ENCODE data around the gene KRTAP10-6. TPM values are rescaled to one million over a fixed set of nuclear protein-coding genes. Genes with fewer than 3 reads are reported as not detected.
"Not testable (repeated sequence)": the region's sequence is repeated elsewhere in the genome, so short reads cannot be mapped to it uniquely, and the experiment has no call there.

The KRTAP10-6 gene
- total RNA-seq, 1 donor from 2014 or later: not detected

DNA sequence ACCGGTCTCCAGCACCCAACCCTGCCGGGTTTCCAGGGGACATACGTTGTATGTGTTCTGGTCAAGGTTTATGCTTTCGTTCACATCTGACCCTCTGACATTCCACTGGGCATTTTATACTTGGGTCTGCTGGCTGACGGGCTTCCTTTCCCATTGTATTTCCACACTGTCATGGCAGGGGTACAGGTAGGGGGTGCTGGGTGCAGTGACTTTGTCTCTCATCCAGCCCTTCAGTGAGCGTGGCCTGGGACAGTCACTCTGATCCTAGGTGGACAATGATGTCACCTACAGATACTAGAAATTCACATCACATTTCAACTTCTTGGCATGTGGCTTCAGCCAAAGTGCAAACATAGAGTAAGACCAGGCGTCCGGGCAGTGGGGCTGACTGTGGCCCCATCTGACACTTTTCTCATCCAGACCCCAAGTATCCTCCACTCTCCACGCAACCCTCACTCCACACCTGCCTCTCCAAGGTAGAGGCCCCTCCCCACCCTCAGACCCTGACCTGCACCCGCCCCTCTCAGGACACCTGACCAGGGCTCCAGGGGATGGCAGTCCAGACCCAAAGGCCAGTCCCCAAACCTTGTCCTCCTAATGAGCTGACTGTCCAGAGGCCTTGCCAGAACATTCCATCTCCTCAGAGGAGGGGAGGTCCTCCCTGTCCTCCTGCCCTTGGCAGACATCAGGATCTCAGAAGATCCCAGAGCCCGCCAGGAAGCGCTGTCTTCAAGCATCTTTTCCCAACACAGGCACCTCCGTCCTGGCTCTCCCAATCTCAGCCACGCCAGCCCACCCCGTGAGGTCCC is 44.1 kb upstream of the KRTAP10-6 start:
- peak; percentile 13 for ATAC-seq
- H3K4me1 ChIP-seq: no peaks in the 10 kb centered on the region
- no peak overlapping the region for H3K27ac ChIP-seq
- TF ChIP-seq, protein P1, sequence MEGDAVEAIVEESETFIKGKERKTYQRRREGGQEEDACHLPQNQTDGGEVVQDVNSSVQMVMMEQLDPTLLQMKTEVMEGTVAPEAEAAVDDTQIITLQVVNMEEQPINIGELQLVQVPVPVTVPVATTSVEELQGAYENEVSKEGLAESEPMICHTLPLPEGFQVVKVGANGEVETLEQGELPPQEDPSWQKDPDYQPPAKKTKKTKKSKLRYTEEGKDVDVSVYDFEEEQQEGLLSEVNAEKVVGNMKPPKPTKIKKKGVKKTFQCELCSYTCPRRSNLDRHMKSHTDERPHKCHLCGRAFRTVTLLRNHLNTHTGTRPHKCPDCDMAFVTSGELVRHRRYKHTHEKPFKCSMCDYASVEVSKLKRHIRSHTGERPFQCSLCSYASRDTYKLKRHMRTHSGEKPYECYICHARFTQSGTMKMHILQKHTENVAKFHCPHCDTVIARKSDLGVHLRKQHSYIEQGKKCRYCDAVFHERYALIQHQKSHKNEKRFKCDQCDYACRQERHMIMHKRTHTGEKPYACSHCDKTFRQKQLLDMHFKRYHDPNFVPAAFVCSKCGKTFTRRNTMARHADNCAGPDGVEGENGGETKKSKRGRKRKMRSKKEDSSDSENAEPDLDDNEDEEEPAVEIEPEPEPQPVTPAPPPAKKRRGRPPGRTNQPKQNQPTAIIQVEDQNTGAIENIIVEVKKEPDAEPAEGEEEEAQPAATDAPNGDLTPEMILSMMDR (IDR thresholded peaks at IDR 0.05): no peak
- no peak overlapping the region for H3K4me3 ChIP-seq
- no peaks in the 10 kb centered on the region for H3K27me3 ChIP-seq
- no peak for DNase-seq
- peaks cover 2% of the 10 kb centered on the region for H3K9me3 ChIP-seq
- no peaks in the 10 kb centered on the region for H3K36me3 ChIP-seq
- intact Hi-C loops (cut with DNase I): no loop called here

GRCh38 chr21:44632067-44632466 is 39.8 kb upstream of the KRTAP10-6 start:
- intact Hi-C loops (cut with DNase I): no loop called here
- ATAC-seq (no peak), DNase-seq (no peak)
- TF ChIP-seq, protein P1 (IDR thresholded peaks at IDR 0.05): no peak
- Histone ChIP-seq H3K4me1 (no peaks in the 10 kb centered on the region), H3K27ac (no peak overlapping the region), H3K36me3 (no peaks in the 10 kb centered on the region), H3K27me3 (no peaks in the 10 kb centered on the region), H3K4me3 (no peak overlapping the region), H3K9me3 (peaks cover 8% of the 10 kb centered on the region)

GRCh38 chr21:44630440-44630839 is 38.1 kb upstream of the KRTAP10-6 start:
- intact Hi-C loops (cut with DNase I): no loop called here
- H3K4me3 ChIP-seq: no peak overlapping the region
- H3K27ac ChIP-seq: no peak overlapping the region
- no peak for DNase-seq
- peaks cover 8% of the 10 kb centered on the region for H3K9me3 ChIP-seq
- no peak for ATAC-seq
- H3K4me1 ChIP-seq: no peaks in the 10 kb centered on the region
- H3K27me3 ChIP-seq: no peaks in the 10 kb centered on the region
- no peaks in the 10 kb centered on the region for H3K36me3 ChIP-seq
- TF ChIP-seq, protein P1 (IDR thresholded peaks at IDR 0.05): no peak

- ATAC-seq: peak; percentile 33
- Histone ChIP-seq H3K36me3 (no peaks in the 10 kb centered on the region), H3K27ac (no peak overlapping the region), H3K9me3 (peaks cover 12% of the 10 kb centered on the region), H3K4me3 (no peak overlapping the region), H3K4me1 (no peaks in the 10 kb centered on the region), H3K27me3 (no peaks in the 10 kb centered on the region)
- DNase-seq: no peak
- intact Hi-C loops (cut with DNase I): no loop called here
- TF ChIP-seq, protein P1 (IDR thresholded peaks at IDR 0.05): no peak
These were observed 36.5 kb upstream of the KRTAP10-6 start for GRCh38 chr21:44628707-44629391.

DNA sequence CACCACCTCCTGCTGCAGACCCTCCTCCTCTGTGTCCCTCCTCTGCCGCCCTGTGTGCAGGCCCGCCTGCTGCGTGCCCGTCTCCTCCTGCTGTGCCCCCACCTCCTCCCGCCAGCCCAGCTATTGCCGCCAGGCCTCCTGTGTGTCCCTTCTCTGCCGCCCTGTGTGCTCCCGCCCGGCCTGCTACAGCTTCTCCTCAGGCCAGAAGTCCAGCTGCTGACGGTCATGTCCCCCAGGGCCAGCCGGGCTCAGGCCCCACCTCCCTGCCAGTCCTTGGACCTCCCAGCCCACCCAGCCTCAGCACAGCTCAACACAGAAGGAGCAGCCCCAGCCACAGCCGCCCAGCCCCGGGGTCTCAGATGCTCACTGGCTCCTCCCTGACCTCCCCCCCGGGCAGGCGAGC is 35.5 kb upstream of the KRTAP10-6 start:
- peak; percentile 52 for DNase-seq
- H3K4me3 ChIP-seq; H3K27ac ChIP-seq; ATAC-seq; H3K4me1 ChIP-seq; H3K27me3 ChIP-seq; H3K36me3 ChIP-seq; intact Hi-C loops (cut with DNase I): not testable (repeated sequence)
- peaks cover 18% of the 10 kb centered on the region for H3K9me3 ChIP-seq

- H3K36me3 ChIP-seq; H3K27me3 ChIP-seq; DNase-seq; ATAC-seq; intact Hi-C loops (cut with DNase I); H3K4me1 ChIP-seq; H3K27ac ChIP-seq; H3K4me3 ChIP-seq: not testable (repeated sequence)
- peaks cover 20% of the 10 kb centered on the region for H3K9me3 ChIP-seq
These were observed 35.0 kb upstream of the KRTAP10-6 start for GRCh38 chr21:44627181-44627822.
